HFFc6 (cell line): ENCODE measurements around the gene METTL18. TPM values are rescaled to one million over a fixed set of nuclear protein-coding genes. Genes with fewer than 3 reads are reported as not detected.
A peak's percentile ranks its signal among the peaks of the same experiment; 100 is the strongest.

ENCODE experiments used
- DNase-seq: peaks from one replicate; pipeline ENCODE4 v3.0.0-alpha.2; 2018
- H3K27ac Mint-ChIP-seq: 2 replicates; pipeline ENCODE4 v1.8.0; 2020; ENCODE audit warnings: mild to moderate bottlenecking, mixed read lengths
- H3K27me3 Mint-ChIP-seq: 2 replicates; pipeline ENCODE4 v1.8.0; 2021; ENCODE audit warnings: mild to moderate bottlenecking, moderate library complexity, mixed read lengths; ENCODE audit not compliant: insufficient read depth
- H3K36me3 Mint-ChIP-seq: 2 replicates; pipeline ENCODE4 v1.8.0; 2021; ENCODE audit warnings: low read depth, mixed read lengths
- H3K4me1 Mint-ChIP-seq: 2 replicates; pipeline ENCODE4 v1.8.0; 2020; ENCODE audit warnings: low read depth, mixed read lengths
- H3K4me3 Mint-ChIP-seq: 2 replicates; pipeline ENCODE4 v1.8.0; 2020; ENCODE audit warnings: mild to moderate bottlenecking, moderate library complexity, mixed read lengths
- H3K9me3 Mint-ChIP-seq: 2 replicates; pipeline ENCODE4 v1.8.0; 2020; ENCODE audit warnings: mild to moderate bottlenecking, mixed read lengths
- total RNA-seq, 6 experiments: library from RNA; stranded (reverse); fragmentation: NEBNext Ultra II Directional; extraction: Animal tissue kit (Norgen Biotek cat#: 25700); gene quantifications; 2 replicates in 1 of 6; 3 replicates in 5 of 6; pipeline ENCODE4 v1.2.3, GENCODE V29; 2021
- TF ChIP-seq, protein P1 (sequence below): fragments of 200-600 bp; sonication (generic); IDR thresholded peaks from 2 replicates; pipeline ENCODE4 v1.5.0; 2021; ENCODE audit warnings: antibody characterized with exemption, mild to moderate bottlenecking

METTL18 gene
- total RNA-seq, 6 experiments from 2014 or later, result 4.1 to 6.3 (median 4.9) TPM

DNA sequence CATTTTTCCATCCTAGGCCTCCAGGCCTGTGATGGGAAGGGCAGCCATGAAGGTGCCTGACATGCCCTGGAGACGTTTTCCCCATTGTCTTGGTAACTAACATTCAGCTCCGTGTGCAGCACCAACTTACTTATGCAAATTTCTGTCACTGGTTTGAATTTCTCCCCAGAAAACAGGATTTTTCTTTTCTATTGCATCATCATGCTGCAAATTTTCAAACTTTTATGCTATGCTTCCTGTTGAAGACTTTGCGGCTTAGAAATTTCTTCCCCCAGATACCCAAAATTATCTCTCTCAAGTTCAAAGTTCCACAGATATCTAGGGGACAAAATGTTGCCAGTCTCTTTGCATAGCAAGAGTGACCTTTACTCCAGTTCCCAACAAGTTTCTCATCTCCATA, 35.7 kb downstream of the METTL18 start:
- peaks cover 5% of the 10 kb centered on the region; the same call in 1 of the 2 replicates for H3K27me3 Mint-ChIP-seq
- no peak for DNase-seq
- no peaks in the 10 kb centered on the region for H3K9me3 Mint-ChIP-seq
- H3K4me1 Mint-ChIP-seq, result no peaks in the 10 kb centered on the region
- H3K36me3 Mint-ChIP-seq, result no peaks in the 10 kb centered on the region
- TF ChIP-seq, protein P1, sequence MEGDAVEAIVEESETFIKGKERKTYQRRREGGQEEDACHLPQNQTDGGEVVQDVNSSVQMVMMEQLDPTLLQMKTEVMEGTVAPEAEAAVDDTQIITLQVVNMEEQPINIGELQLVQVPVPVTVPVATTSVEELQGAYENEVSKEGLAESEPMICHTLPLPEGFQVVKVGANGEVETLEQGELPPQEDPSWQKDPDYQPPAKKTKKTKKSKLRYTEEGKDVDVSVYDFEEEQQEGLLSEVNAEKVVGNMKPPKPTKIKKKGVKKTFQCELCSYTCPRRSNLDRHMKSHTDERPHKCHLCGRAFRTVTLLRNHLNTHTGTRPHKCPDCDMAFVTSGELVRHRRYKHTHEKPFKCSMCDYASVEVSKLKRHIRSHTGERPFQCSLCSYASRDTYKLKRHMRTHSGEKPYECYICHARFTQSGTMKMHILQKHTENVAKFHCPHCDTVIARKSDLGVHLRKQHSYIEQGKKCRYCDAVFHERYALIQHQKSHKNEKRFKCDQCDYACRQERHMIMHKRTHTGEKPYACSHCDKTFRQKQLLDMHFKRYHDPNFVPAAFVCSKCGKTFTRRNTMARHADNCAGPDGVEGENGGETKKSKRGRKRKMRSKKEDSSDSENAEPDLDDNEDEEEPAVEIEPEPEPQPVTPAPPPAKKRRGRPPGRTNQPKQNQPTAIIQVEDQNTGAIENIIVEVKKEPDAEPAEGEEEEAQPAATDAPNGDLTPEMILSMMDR, result no peak
- H3K4me3 Mint-ChIP-seq, result no peak overlapping the region
- no peak overlapping the region for H3K27ac Mint-ChIP-seq

DNA sequence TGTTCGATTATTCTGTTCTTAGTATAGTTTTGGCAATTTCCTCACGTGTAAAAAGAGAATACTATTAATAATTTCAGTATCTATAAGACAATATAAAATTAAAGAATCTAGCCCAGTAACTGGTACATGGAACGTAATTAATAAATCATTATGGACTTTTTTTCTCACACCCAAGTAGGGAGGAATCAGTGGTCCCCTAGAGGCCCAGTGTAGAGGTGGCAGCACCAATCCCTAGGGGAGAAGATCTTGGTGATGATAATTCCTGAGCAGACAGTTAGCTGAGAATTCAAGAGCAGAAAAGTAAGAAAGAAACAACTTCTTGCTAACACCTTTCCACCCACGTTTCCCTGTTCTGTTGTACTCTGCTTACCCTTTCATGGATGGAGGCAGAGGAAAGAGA, 41.2 kb downstream of the METTL18 start:
- H3K27ac Mint-ChIP-seq, result no peak overlapping the region
- DNase-seq, result no peak
- H3K9me3 Mint-ChIP-seq, result no peaks in the 10 kb centered on the region
- no peak overlapping the region for H3K4me3 Mint-ChIP-seq
- H3K4me1 Mint-ChIP-seq, result no peaks in the 10 kb centered on the region
- TF ChIP-seq, protein P1, result 0 out of 2 replicates have a peak, but pooled peaks have one; percentile 14
- H3K36me3 Mint-ChIP-seq, result no peaks in the 10 kb centered on the region
- peaks cover 5% of the 10 kb centered on the region; the same call in 1 of the 2 replicates for H3K27me3 Mint-ChIP-seq

DNA sequence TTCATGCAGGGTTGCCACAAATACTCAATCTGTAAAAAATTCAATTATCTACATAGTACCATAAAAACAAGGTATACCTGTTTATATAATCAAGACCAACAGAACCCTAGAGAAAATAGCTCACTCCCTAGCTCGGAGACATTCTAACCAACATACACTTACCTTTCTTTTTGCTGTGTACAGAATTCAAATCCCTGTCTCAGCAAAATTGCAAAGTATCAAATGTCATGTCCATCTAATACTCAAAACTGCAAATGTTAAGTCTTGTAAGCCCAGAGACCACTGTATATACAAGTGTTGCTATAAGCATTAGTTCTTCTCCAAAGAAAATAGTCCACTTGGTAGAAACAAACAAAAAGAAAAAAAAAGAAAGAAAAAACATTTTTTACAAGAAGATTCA, 44.7 kb downstream of the METTL18 start:
- no peaks in the 10 kb centered on the region for H3K4me1 Mint-ChIP-seq
- peaks cover 3% of the 10 kb centered on the region; the same call in 1 of the 2 replicates for H3K27me3 Mint-ChIP-seq
- no peak for DNase-seq
- H3K9me3 Mint-ChIP-seq, result no peaks in the 10 kb centered on the region
- H3K4me3 Mint-ChIP-seq, result no peak overlapping the region
- H3K36me3 Mint-ChIP-seq, result no peaks in the 10 kb centered on the region
- no peak overlapping the region for H3K27ac Mint-ChIP-seq
- TF ChIP-seq, protein P1, result no peak

DNA sequence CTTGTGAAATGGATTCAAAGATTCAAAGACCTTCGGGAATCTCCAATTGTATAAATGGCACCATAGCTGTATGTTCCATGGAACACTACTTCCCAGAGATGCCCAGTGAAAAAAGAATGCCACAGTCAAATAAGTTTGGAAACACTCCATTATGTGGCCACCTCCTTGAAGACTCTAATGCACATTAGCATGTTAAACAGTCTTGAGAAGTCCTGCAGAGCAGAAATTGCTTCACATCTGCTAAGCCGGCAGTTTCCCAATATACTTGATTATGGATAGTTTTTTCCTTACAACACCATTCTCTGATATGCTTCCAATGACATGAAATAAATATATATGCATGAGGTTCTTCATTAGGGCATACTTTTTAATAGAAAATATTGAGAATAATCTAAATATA, 48.2 kb downstream of the METTL18 start:
- Mint-ChIP-seq H3K4me1 (peaks cover 8% of the 10 kb centered on the region), H3K9me3 (no peaks in the 10 kb centered on the region), H3K36me3 (no peaks in the 10 kb centered on the region), H3K27ac (no peak overlapping the region), H3K27me3 (0 out of 2 replicates have a peak, but pooled peaks cover 2% of the 10 kb centered on the region), H3K4me3 (no peak overlapping the region)
- DNase-seq, result no peak
- TF ChIP-seq, protein P1, result no peak

DNA sequence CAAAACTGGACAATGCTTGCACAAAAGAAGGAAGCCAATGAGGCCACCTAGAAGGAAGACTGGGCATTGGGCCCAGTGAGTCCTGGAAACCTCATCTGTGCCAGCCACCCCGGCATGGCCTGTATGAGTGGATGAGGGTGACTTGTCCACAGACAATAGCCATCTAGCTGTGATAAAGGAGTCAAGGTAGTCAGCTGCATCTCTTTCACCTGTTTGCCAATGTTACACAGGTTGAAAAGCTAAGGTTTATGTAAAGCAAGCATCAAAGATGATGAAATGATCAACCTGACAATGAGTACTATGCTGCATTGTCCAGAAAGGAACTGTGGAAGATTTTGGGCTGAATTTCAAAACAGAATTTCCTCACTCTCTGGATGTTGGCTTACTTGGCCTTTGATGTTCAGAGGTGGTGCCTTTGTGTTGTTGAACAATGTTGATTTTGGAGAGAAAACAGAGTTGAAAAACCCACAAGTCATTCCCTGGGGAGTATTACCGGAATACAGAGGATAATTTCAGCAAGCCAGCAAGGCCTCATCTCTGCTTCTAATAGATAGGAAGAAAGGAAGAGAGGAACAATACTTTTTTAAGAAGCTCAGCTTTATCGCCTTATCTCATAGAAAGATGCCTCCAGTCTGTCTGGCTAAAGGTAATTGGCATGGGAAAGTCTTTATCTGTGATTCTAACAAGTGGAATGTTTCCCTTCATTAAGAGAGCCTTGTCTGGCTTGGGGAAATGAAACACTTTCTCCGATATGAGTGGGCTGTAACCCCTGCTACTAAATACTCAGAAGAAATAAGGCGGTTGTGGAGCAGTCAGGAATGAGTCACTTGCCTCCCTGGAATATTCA, 49.5 kb downstream of the METTL18 start:
- H3K4me1 Mint-ChIP-seq, result peaks cover 15% of the 10 kb centered on the region
- H3K27me3 Mint-ChIP-seq, result 0 out of 2 replicates have a peak, but pooled peaks cover 2% of the 10 kb centered on the region
- no peak for DNase-seq
- H3K36me3 Mint-ChIP-seq, result no peaks in the 10 kb centered on the region
- TF ChIP-seq, protein P1, result no peak
- no peak overlapping the region for H3K4me3 Mint-ChIP-seq
- H3K9me3 Mint-ChIP-seq, result no peaks in the 10 kb centered on the region
- H3K27ac Mint-ChIP-seq, result no peak overlapping the region

Other genes with a start within 250 kb of the METTL18 start
- not detected for gene F5, start 208.4 kb downstream of the METTL18 start, total RNA-seq
- gene SELP, start 164.8 kb downstream of the METTL18 start, total RNA-seq, result not detected
- gene SELL, start 83.3 kb downstream of the METTL18 start, total RNA-seq, result under 1 TPM in 4 of 6 experiments, not detected in 2; 0.10 to 0.28 (median 0.12) TPM
- not detected for gene SELE, start 60.8 kb downstream of the METTL18 start, total RNA-seq
- 1 to 10 TPM; 4.4 to 5.2 (median 4.7) TPM for gene SCYL3, start 99.0 kb upstream of the METTL18 start, total RNA-seq